ENCODE results near the gene ZNF185. TPM values are rescaled to one million over a fixed set of nuclear protein-coding genes. Genes with fewer than 3 reads are reported as not detected.

Gene ZNF185
- total and polyA plus RNA-seq, 9 of the 15 experiments (the other 6 are each of a cell fraction or from before 2014, with no cell fraction given), result 0.08 to 1.1 (median 0.22) TPM

- H3K27ac ChIP-seq (ENCODE audit: extremely low read depth, low read depth, low read length), result no peak overlapping the region
- H3K4me2 ChIP-seq (ENCODE audit: insufficient read depth, low read length), result no peak overlapping the region
- POLR2A ChIA-PET, result interaction anchor here (0.6 kb wide), 1 partner anchor 246 kb away, joined by 4 read pairs; no protein-coding TSS in a partner anchor
- ATAC-seq, result peak; percentile 85
- H4K20me1 ChIP-seq (replicated peaks; ENCODE audit: control insufficient read depth, insufficient read depth, low read length), result no peaks in the 10 kb centered on the region; the same call in 1 of the 2 replicates
- H3K79me2 ChIP-seq (ENCODE audit: control insufficient read depth, insufficient read depth, low read length), result no peaks in the 10 kb centered on the region
- CTCF ChIA-PET (ENCODE audit: low intra/inter-chr PET ratio), result interaction anchor here (0.8 to 1.0 kb wide), 2 partner anchors 11 to 22 kb away, joined by 3 read pairs; no protein-coding TSS in a partner anchor
- H3K4me1 ChIP-seq (replicated peaks in 1 of 2; ENCODE audit: control insufficient read depth in 2 of 2, insufficient read depth in 2 of 2, low read length in 2 of 2), result peaks cover 0 to 9% of the 10 kb centered on the region in 2 experiments; a peak in 3 of 5 replicates
- H3K9me3 ChIP-seq (replicated peaks; ENCODE audit: control insufficient read depth, insufficient read depth, low read depth, low read length), result no peaks in the 10 kb centered on the region
- DNase-seq (ENCODE audit: extremely low read depth in 1 of 4, low spot score in 3 of 4), result peak; percentile 62 to 77 (median 75)
- H3K9me1 ChIP-seq (ENCODE audit: control insufficient read depth, insufficient read depth, low read length), result peaks cover 3% of the 10 kb centered on the region
- peaks cover 17 to 76% of the 10 kb centered on the region in 2 experiments; a peak in 4 of 5 replicates for H3K27me3 ChIP-seq (ENCODE audit: control insufficient read depth in 2 of 2, insufficient read depth in 2 of 2, low read length in 2 of 2)
- peak; percentile 77 for FAIRE-seq
- H3K36me3 ChIP-seq (ENCODE audit: control insufficient read depth, insufficient read depth, low read length), result no peaks in the 10 kb centered on the region
- BruUV-seq (replicated peaks), result no TSS peak
- in situ Hi-C loops (cut with MboI) (no loop called here), intact Hi-C loops (cut with micrococcal nuclease) (no loop called here)
- under 1% methylated on average over 18 of the region's 20 CpGs for WGBS (ENCODE audit: insufficient coverage, low coverage, missing lambda C conversion rate)
- no peak overlapping the region for H2AFZ ChIP-seq (ENCODE audit: low read depth, low read length)
- no peak overlapping the region for H3K4me3 ChIP-seq
- TF ChIP-seq DMBX1 (CRISPR knock-in tag; IDR thresholded peaks at IDR 0.05; ENCODE audit: borderline replicate concordance), result no peak
- peak; percentile 73 to 85 (median 78) for TF ChIP-seq CTCF (IDR thresholded peaks at IDR 0.05 in 2 of 3, conservative IDR thresholded peaks at IDR 0.05 in 1 of 3; ENCODE audit: insufficient read depth in 2 of 3, low read depth in 1 of 3, low read length in 3 of 3)
- TF ChIP-seq RAD21 (CRISPR knock-in tag; conservative IDR thresholded peaks at IDR 0.05 in 1 of 2, IDR thresholded peaks at IDR 0.05 in 1 of 2), result peak; percentile 31 to 55
- TF ChIP-seq MCM2 (IDR thresholded peaks at IDR 0.05; ENCODE audit: low read depth), result no peak
- peak; percentile 43; the same call in 1 of the 2 replicates for TF ChIP-seq XRCC5 (IDR thresholded peaks at IDR 0.05; ENCODE audit: low read depth, low read length)
- TF ChIP-seq RBM17 (IDR thresholded peaks at IDR 0.05; ENCODE audit: borderline replicate concordance, low read depth, low read length), result no peak
- TF ChIP-seq YY1 (IDR thresholded peaks at IDR 0.05; ENCODE audit: borderline replicate concordance in 1 of 3, control insufficient read depth in 1 of 3, extremely low read depth in 1 of 3, insufficient read depth in 3 of 3, insufficient read length in 1 of 3, insufficient replicate concordance in 2 of 3, low read depth in 1 of 3, low read length in 2 of 3), result no peak
- 0 out of 2 replicates have a peak, but pooled peaks have one; percentile 6 for TF ChIP-seq JUND (IDR thresholded peaks at IDR 0.05; ENCODE audit: borderline replicate concordance, low read depth, low read length)
- no peak for TF ChIP-seq JUND (tag; IDR thresholded peaks at IDR 0.05; ENCODE audit: borderline replicate concordance, low read depth, low read length)
- TF ChIP-seq ZNF444 (CRISPR knock-in tag; IDR thresholded peaks at IDR 0.05), result no peak
- no peak for TF ChIP-seq BDP1 (IDR thresholded peaks at IDR 0.05; ENCODE audit: insufficient read depth, insufficient read length)
- TF ChIP-seq SMC3 (conservative IDR thresholded peaks at IDR 0.05; ENCODE audit: insufficient read depth, low read depth, low read length), result peak; percentile 28; the same call in 1 of the 2 replicates
- H3K9ac ChIP-seq (ENCODE audit: insufficient read depth in 1 of 2, low read depth in 2 of 2, low read length in 2 of 2), result no peak overlapping the region
These were observed 6.5 kb downstream of the ZNF185 start for GRCh38 chrX:152904151-152905080.
